A549 (cell line): ENCODE measurements around the gene VIM. TPM values are rescaled to one million over a fixed set of nuclear protein-coding genes. Genes with fewer than 3 reads are reported as not detected.

Experiments used
- ATAC-seq, 2 experiments: fragments of 200-7000 bp in 1 of 2; fragments of >200 bp in 1 of 2; cut with Nextera tagmentation in 1 of 2; cut with Tn5 transposase in 1 of 2; 3 replicates each; pipeline versions ENCODE4 v1.8.0 to v1.9.1; 2018 to 2020; ENCODE audit warnings: mild to moderate bottlenecking in 1 of 2, moderate library complexity in 1 of 2
- CTCF ChIA-PET: fragments of 300-600 bp; sonication (Branson Sonifier 250); formaldehyde crosslinking; extraction: SDS; loops from one replicate; lab custom pipeline; 2021; ENCODE audit warnings: antibody characterized with exemption, inconsistent platforms; lab: Yijun Ruan, JAX
- POLR2A ChIA-PET: fragments of 350-600 bp; formaldehyde crosslinking; extraction: SDS; loops from one replicate; lab custom pipeline; 2021; ENCODE audit warnings: antibody characterized with exemption, inconsistent platforms; lab: Yijun Ruan, JAX
- DNase-seq, 2 experiments: peaks; one replicate each; pipeline versions ENCODE4 v3.0.0 to v3.0.0-alpha.2; 2011 to 2016; ENCODE audit warnings: low read depth in 1 of 2, low spot score in 1 of 2
- FAIRE-seq: peaks from 2 replicates; lab custom pipeline; 2011; peaks lifted over from hg19 to GRCh38; lab: Jason Lieb, UNC
- H3K27ac ChIP-seq, 2 experiments: fragments of >200 bp; sonication (Bioruptor Twin); formaldehyde crosslinking; 3 replicates each; pipeline ENCODE4 v1.5.1; 2016 to 2017
- H3K4me1 ChIP-seq: fragments of >200 bp; sonication (Bioruptor Twin); formaldehyde crosslinking; 3 replicates; pipeline ENCODE4 v1.6.1; 2016
- H3K4me2 ChIP-seq: fragments of >200 bp; sonication (Bioruptor Twin); formaldehyde crosslinking; 3 replicates; pipeline ENCODE4 v1.6.1; 2016
- H3K4me3 ChIP-seq: fragments of >200 bp; sonication (Bioruptor Twin); formaldehyde crosslinking; 3 replicates; pipeline ENCODE4 v1.5.1; 2016
- H3K9me3 ChIP-seq: fragments of >200 bp; sonication (Bioruptor Twin); formaldehyde crosslinking; 3 replicates; pipeline ENCODE4 v1.6.1; 2016
- BHLHE40 ChIP-seq: IDR thresholded peaks from 2 replicates; pipeline ENCODE4 v1.6.1; 2012; ENCODE audit warnings: low read depth, low read length, inconsistent platforms
- CBX2 ChIP-seq: fragments of 200-600 bp; sonication (generic); IDR thresholded peaks from 2 replicates; pipeline ENCODE4 v1.6.1; 2016; ENCODE audit warnings: low read depth, mild to moderate bottlenecking, borderline replicate concordance
- CBX8 ChIP-seq: fragments of 200-600 bp; sonication (generic); IDR thresholded peaks from 2 replicates; pipeline ENCODE4 v1.6.1; 2016
- CHD2 ChIP-seq: fragments of 150-350 bp; IDR thresholded peaks from 2 replicates; pipeline ENCODE4 v1.6.1; 2014; ENCODE audit warnings: low read length; ENCODE audit not compliant: partially characterized antibody
- CHD4 ChIP-seq: fragments of 200-600 bp; sonication (generic); IDR thresholded peaks from 2 replicates; pipeline ENCODE4 v1.6.1; 2016; ENCODE audit warnings: antibody characterized with exemption, mild to moderate bottlenecking, borderline replicate concordance
- EP300 ChIP-seq, 2 experiments: fragments of >200 bp; sonication (Bioruptor Twin); formaldehyde crosslinking; IDR thresholded peaks; 2 replicates in 1 of 2; 3 replicates in 1 of 2; pipeline ENCODE4 v1.6.1; 2016 to 2017
- HOXB13 ChIP-seq: fragments of 250-450 bp; sonication (Bioruptor Pico); IDR thresholded peaks from 2 replicates; pipeline ENCODE4 v1.5.0; 2020; ENCODE audit warnings: low read depth, mild to moderate bottlenecking, moderate library complexity
- HOXB5 ChIP-seq: fragments of 250-450 bp; sonication (Bioruptor Pico); IDR thresholded peaks from 2 replicates; pipeline ENCODE4 v1.5.0; 2020; ENCODE audit warnings: mild to moderate bottlenecking, moderate library complexity
- JUN ChIP-seq, 2 experiments: fragments of >200 bp; sonication (Bioruptor Twin); formaldehyde crosslinking; IDR thresholded peaks; 2 replicates in 1 of 2; 3 replicates in 1 of 2; pipeline ENCODE4 v1.6.1; 2016 to 2017
- KDM5A ChIP-seq: fragments of 200-600 bp; sonication (generic); IDR thresholded peaks from 2 replicates; pipeline ENCODE4 v1.6.1; 2016; ENCODE audit warnings: antibody characterized with exemption, mild to moderate bottlenecking
- MAZ ChIP-seq: fragments of 150-350 bp; IDR thresholded peaks from 2 replicates; pipeline ENCODE4 v1.6.1; 2014; ENCODE audit warnings: antibody characterized with exemption, low read depth, low read length, borderline replicate concordance
- NPAS2 ChIP-seq: fragments of 250-450 bp; sonication (Bioruptor Pico); IDR thresholded peaks from 2 replicates; pipeline ENCODE4 v1.8.0; 2022; ENCODE audit warnings: mild to moderate bottlenecking, moderate library complexity, borderline replicate concordance
- NR3C1 ChIP-seq: fragments of >200 bp; sonication (Bioruptor Twin); formaldehyde crosslinking; IDR thresholded peaks from 3 replicates; pipeline ENCODE4 v1.6.1; 2017
- PHF8 ChIP-seq: fragments of 200-600 bp; sonication (generic); IDR thresholded peaks from 2 replicates; pipeline ENCODE4 v1.6.1; 2016; ENCODE audit warnings: low read depth, mild to moderate bottlenecking, antibody characterized with exemption, moderate library complexity, borderline replicate concordance
- RAD21 ChIP-seq, 2 experiments: fragments of >200 bp in 1 of 2; sonication (Bioruptor Twin) in 1 of 2; formaldehyde crosslinking in 1 of 2; IDR thresholded peaks in 1 of 2; conservative IDR thresholded peaks in 1 of 2; 2 replicates in 1 of 2; 3 replicates in 1 of 2; pipeline ENCODE4 v1.6.1; 2012 to 2018; ENCODE audit warnings: inconsistent platforms in 1 of 2
- RCOR1 ChIP-seq: fragments of 150-350 bp; IDR thresholded peaks from 2 replicates; pipeline ENCODE4 v1.6.1; 2014; ENCODE audit warnings: antibody characterized with exemption, low read length, low read depth
- ZFP36 ChIP-seq: fragments of 450-650 bp; IDR thresholded peaks from 2 replicates; pipeline ENCODE4 v1.6.1; 2014; ENCODE audit warnings: borderline replicate concordance; ENCODE audit not compliant: partially characterized antibody
- ZNF302 ChIP-seq: fragments of 250-450 bp; sonication (Bioruptor Pico); IDR thresholded peaks from 2 replicates; pipeline ENCODE4 v1.9.0; 2021; ENCODE audit warnings: inconsistent platforms, mild to moderate bottlenecking, moderate library complexity
- WGBS: methylation state at CpG from one replicate; pipeline ENCODE4 v1.1.6; 2017; ENCODE audit errors: missing lambda C conversion rate; 5-methylcytosine and 5-hydroxymethylcytosine counted together
- polyA plus RNA-seq, 4 experiments: library from polyadenylated mRNA; depleted of rRNA in 3 of 4; stranded (reverse); fragments of >200 nt; fragmentation: RNase III in 1 of 4; extraction: RNeasy Plus Mini Kit Qiagen cat#74134 plus additional on column Dnase treatment in 1 of 4; gene quantifications; 2 replicates in 3 of 4; 3 replicates in 1 of 4; pipeline ENCODE4 v1.2.3, GENCODE V29; 2011 to 2017
- TF ChIP-seq, protein P1 (sequence below): fragments of >200 bp; sonication (Bioruptor Twin); formaldehyde crosslinking; IDR thresholded peaks from 3 replicates; pipeline ENCODE4 v1.5.1; 2016
- TF ChIP-seq, protein P2 (sequence below): fragments of >200 bp; sonication (Bioruptor Twin); formaldehyde crosslinking; IDR thresholded peaks from 3 replicates; pipeline ENCODE4 v1.6.1; 2016
- TF ChIP-seq, protein P3 (sequence below): fragments of 450-650 bp; IDR thresholded peaks from 2 replicates; pipeline ENCODE4 v1.6.1; 2014; ENCODE audit warnings: antibody characterized with exemption
- TF ChIP-seq, protein P4 (sequence below): fragments of 200-600 bp; sonication (generic); IDR thresholded peaks from 2 replicates; pipeline ENCODE4 v1.6.1; 2016; ENCODE audit warnings: antibody characterized with exemption, mild to moderate bottlenecking, moderate library complexity

Gene VIM
- polyA plus RNA-seq, 2 of the 4 experiments (the other 2 are of a cell fraction): 830 to 848 TPM

DNA sequence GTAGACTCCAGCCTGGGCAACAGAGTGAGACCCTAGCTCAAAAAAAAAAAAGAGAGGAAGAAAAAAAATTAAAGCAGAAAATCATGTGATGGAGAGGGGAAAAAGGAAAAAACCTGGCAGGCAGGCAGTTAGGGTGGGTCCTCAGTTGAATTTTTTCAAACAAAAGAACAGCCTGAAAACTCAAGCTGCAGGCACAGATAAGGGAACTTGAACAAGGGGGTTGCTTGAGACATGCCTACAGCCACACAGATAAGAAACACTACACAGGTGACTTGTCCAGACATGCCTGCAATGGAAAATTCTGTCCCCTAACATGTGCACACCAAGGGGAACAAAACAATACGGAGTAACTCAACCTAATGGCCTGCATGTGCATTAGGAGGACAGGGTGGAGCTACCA, 19.2 kb downstream of the VIM start:
- Histone ChIP-seq H3K4me1 (no peaks in the 10 kb centered on the region), H3K4me3 (no peak overlapping the region), H3K9me3 (peaks cover 9% of the 10 kb centered on the region), H3K27ac (no peak overlapping the region), H3K4me2 (no peak overlapping the region)
- POLR2A ChIA-PET: no interaction called here
- DNase-seq (no peak), ATAC-seq (no peak), FAIRE-seq (no peak)
- peak; percentile 95 for TF ChIP-seq ZFP36
- TF ChIP-seq, protein P1, sequence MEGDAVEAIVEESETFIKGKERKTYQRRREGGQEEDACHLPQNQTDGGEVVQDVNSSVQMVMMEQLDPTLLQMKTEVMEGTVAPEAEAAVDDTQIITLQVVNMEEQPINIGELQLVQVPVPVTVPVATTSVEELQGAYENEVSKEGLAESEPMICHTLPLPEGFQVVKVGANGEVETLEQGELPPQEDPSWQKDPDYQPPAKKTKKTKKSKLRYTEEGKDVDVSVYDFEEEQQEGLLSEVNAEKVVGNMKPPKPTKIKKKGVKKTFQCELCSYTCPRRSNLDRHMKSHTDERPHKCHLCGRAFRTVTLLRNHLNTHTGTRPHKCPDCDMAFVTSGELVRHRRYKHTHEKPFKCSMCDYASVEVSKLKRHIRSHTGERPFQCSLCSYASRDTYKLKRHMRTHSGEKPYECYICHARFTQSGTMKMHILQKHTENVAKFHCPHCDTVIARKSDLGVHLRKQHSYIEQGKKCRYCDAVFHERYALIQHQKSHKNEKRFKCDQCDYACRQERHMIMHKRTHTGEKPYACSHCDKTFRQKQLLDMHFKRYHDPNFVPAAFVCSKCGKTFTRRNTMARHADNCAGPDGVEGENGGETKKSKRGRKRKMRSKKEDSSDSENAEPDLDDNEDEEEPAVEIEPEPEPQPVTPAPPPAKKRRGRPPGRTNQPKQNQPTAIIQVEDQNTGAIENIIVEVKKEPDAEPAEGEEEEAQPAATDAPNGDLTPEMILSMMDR: no peak
- no peak for TF ChIP-seq CBX2
- TF ChIP-seq NPAS2 (CRISPR knock-in tag): no peak
- no peak for TF ChIP-seq KDM5A
- no peak for TF ChIP-seq HOXB5 (CRISPR knock-in tag)
- CTCF ChIA-PET: interaction anchor here (0.6 to 1.7 kb wide), 7 partner anchors 9 to 412 kb away, joined by 3 to 6 read pairs (median 3); no protein-coding TSS in a partner anchor
- 65% methylated on average over 1 of the region's 1 CpG for WGBS

DNA sequence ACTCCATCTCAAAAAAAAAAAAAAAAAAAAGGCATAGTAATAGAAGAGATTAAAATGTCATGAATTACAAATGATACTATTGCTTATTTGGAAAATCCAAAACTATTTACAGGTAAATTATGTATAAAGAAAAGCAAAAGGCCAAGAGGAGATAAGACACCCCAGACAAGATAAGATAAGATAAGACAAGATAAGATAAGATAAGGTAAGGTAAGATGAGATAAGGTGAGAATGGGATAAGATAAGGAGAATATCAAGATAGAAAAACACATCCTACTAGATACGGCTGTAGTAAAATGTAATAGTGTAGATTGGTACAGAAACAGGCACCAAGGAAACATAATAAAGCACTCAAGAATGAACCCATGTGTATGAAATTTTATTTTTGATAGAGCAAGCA, 20.9 kb downstream of the VIM start:
- H3K9me3 ChIP-seq: peaks cover 9% of the 10 kb centered on the region
- no peak overlapping the region for H3K4me2 ChIP-seq
- no peaks in the 10 kb centered on the region for H3K4me1 ChIP-seq
- FAIRE-seq (no peak), ATAC-seq (no peak), DNase-seq (no peak)
- TF ChIP-seq, protein P2, sequence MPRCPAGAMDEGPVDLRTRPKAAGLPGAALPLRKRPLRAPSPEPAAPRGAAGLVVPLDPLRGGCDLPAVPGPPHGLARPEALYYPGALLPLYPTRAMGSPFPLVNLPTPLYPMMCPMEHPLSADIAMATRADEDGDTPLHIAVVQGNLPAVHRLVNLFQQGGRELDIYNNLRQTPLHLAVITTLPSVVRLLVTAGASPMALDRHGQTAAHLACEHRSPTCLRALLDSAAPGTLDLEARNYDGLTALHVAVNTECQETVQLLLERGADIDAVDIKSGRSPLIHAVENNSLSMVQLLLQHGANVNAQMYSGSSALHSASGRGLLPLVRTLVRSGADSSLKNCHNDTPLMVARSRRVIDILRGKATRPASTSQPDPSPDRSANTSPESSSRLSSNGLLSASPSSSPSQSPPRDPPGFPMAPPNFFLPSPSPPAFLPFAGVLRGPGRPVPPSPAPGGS: no peak
- no peak for TF ChIP-seq HOXB13 (CRISPR knock-in tag)
- no peak for TF ChIP-seq NR3C1
- TF ChIP-seq JUN (IDR thresholded peaks at IDR 0.05): no peak
- TF ChIP-seq EP300 (IDR thresholded peaks at IDR 0.05): no peak
- no peak for TF ChIP-seq RAD21 (conservative IDR thresholded peaks at IDR 0.05 in 1 of 2, IDR thresholded peaks at IDR 0.05 in 1 of 2)
- no peak for TF ChIP-seq RCOR1
- no peak for TF ChIP-seq MAZ
- no peak for TF ChIP-seq CBX8
- TF ChIP-seq BHLHE40: no peak
- TF ChIP-seq ZFP36: no peak
- no peak for TF ChIP-seq CHD4
- TF ChIP-seq KDM5A: no peak
- no peak for TF ChIP-seq ZNF302 (CRISPR knock-in tag)
- TF ChIP-seq CHD2: no peak
- TF ChIP-seq, protein P3, sequence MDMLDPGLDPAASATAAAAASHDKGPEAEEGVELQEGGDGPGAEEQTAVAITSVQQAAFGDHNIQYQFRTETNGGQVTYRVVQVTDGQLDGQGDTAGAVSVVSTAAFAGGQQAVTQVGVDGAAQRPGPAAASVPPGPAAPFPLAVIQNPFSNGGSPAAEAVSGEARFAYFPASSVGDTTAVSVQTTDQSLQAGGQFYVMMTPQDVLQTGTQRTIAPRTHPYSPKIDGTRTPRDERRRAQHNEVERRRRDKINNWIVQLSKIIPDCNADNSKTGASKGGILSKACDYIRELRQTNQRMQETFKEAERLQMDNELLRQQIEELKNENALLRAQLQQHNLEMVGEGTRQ: no peak
- H3K27ac ChIP-seq: no peak overlapping the region
- POLR2A ChIA-PET: no interaction called here
- CTCF ChIA-PET: interaction anchor here (1.3 to 1.5 kb wide), 2 partner anchors 8 to 10 kb away, joined by 3 to 4 read pairs; no protein-coding TSS in a partner anchor
- no peak overlapping the region for H3K4me3 ChIP-seq
- WGBS: 92% methylated on average over 1 of the region's 1 CpG

DNA sequence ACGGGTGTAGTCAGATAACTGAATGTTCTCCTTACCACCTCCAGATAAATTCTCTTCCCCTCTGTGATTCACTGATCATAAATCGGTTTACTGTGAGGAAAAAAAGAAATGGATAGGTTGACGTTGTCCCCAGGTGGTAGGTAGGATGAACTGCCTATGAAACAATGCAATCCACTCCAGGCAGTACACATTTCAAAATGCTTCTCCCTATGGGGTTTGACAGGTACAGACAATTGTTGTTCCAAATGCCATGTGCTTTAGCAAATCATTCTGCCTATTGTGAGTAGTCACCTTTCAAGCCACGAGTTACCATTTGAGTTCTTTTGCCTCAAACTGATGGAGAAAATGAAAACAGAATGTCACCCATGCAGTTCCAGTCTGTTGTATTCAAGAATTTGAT, 21.8 kb downstream of the VIM start:
- Histone ChIP-seq H3K4me1 (no peaks in the 10 kb centered on the region), H3K4me3 (no peak overlapping the region), H3K4me2 (no peak overlapping the region), H3K27ac (no peak overlapping the region), H3K9me3 (peaks cover 9% of the 10 kb centered on the region)
- TF ChIP-seq, protein P1: 0 out of 3 replicates have a peak, but pooled peaks have one; percentile 14
- TF ChIP-seq PHF8: no peak
- TF ChIP-seq RAD21 (conservative IDR thresholded peaks at IDR 0.05 in 1 of 2, IDR thresholded peaks at IDR 0.05 in 1 of 2): peak; percentile 32 to 56; a peak in 4 of 5 replicates
- TF ChIP-seq, protein P4, sequence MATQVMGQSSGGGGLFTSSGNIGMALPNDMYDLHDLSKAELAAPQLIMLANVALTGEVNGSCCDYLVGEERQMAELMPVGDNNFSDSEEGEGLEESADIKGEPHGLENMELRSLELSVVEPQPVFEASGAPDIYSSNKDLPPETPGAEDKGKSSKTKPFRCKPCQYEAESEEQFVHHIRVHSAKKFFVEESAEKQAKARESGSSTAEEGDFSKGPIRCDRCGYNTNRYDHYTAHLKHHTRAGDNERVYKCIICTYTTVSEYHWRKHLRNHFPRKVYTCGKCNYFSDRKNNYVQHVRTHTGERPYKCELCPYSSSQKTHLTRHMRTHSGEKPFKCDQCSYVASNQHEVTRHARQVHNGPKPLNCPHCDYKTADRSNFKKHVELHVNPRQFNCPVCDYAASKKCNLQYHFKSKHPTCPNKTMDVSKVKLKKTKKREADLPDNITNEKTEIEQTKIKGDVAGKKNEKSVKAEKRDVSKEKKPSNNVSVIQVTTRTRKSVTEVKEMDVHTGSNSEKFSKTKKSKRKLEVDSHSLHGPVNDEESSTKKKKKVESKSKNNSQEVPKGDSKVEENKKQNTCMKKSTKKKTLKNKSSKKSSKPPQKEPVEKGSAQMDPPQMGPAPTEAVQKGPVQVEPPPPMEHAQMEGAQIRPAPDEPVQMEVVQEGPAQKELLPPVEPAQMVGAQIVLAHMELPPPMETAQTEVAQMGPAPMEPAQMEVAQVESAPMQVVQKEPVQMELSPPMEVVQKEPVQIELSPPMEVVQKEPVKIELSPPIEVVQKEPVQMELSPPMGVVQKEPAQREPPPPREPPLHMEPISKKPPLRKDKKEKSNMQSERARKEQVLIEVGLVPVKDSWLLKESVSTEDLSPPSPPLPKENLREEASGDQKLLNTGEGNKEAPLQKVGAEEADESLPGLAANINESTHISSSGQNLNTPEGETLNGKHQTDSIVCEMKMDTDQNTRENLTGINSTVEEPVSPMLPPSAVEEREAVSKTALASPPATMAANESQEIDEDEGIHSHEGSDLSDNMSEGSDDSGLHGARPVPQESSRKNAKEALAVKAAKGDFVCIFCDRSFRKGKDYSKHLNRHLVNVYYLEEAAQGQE: no peak
- TF ChIP-seq ZFP36: no peak
- TF ChIP-seq KDM5A: no peak
- ATAC-seq (peak; percentile 61 to 71; a peak in 4 of 6 replicates), DNase-seq (peak in 1 of 2 experiments; percentile 24), FAIRE-seq (no peak)
- ChIA-PET CTCF (interaction anchor here (1.0 to 1.1 kb wide), 2 partner anchors 9 to 393 kb away, joined by 3 to 4 read pairs; no protein-coding TSS in a partner anchor), POLR2A (no interaction called here)
- WGBS: 26% methylated on average over 4 of the region's 4 CpGs
